ENCODE data around the gene SLC38A10.

The SLC38A10 gene

DNA sequence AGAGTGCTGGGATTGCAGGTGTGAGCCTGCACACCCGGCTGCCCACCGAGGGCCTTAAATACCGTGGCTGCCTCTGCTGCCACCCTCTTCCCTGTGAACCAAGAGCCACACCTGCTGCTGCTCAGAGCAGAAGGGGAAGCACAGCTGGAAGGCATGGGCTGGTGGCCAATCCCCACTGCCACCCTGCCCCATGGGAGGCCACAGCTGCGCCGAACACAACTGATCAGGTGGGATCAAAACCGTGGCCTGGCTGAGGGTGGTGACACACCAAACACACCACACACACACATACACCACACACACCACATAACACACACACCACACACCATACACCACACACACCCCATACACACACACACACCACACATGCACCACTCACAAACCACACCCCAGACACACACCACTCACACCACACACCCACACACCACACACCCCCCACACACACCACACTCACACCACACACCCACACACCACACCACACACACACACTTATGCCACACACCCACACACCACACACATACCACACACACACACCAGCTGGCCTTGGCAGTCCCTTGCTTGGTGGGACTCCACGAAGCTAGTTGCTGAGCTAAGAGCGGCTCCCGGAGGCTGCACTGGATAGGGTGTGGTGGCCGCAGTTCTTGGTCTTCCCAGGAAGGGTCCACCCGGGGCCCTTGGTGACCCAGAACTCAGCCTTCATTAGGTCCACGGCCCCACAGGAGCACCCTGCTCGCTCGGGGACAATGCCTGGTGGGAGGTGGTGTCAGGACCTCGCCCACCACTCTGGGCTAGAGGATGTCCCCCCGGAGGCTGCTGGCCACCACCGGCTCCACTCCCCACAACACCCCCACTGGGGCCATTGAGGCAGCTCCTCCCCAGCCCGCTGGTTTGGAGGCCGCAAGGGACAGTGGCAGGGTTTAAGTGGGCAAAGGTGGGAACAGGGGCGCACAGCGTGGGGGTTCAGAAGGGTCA is 87.2 kb downstream of the SLC38A10 start:
- no peak for DNase-seq

DNA sequence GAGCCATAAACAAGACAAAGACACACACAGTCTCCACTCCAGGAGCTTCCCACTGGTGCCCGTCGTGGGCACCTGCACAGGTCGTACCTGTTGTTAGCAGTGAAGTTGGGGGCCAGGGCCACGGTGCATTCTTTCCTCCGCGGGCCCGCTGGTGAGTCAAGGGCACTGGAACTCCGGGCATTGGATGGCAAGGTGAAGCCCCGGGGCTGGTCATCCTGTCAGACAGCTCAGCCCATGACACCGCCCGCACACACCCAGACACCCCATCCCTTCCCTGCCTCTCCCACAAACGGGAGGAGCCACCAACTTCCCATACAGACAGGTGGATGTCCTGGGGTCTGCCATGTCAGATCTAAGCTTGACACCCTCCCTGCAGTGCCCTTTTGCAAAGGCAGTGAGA is 88.5 kb downstream of the SLC38A10 start:
- DNase-seq = no peak

DNA sequence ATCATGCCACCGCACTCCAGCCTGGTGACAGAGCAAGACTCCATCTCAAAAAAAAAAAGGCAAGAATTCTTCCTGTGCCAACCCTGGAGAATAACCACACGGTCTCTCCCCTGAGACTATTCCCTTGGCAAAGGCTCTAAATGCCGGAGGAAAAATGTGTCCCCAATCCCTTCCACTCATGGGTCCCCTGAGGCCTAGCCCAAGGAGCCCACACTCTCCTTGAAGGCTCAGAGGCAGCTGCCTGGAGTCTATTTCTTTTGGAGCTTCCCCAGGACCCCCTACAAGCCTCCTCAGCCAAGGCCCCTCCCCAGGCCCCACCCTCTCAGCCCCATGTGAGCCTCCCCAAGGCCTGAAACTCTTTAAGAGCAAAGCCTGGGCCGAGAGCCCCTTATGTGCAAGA is 88.9 kb downstream of the SLC38A10 start:
- DNase-seq = no peak

DNA sequence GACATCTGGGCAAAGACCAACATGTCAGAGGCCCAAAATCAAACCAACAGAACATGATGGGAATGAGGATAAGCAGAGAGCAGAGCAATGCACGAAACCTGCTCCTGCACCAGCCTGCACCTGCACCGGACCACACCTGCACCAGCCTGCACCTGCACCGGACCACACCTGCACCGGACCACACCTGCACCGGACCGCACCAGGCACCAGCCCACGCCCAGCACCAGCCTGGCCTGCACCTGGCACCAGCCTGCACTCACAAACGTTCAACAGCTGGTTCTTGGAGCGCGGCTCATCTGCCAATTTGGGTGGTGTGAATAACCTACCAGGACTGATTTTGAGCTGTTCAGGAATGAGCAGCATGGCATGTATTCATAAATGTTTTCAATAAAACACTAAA is 90.5 kb downstream of the SLC38A10 start:
- no peak for DNase-seq

DNA sequence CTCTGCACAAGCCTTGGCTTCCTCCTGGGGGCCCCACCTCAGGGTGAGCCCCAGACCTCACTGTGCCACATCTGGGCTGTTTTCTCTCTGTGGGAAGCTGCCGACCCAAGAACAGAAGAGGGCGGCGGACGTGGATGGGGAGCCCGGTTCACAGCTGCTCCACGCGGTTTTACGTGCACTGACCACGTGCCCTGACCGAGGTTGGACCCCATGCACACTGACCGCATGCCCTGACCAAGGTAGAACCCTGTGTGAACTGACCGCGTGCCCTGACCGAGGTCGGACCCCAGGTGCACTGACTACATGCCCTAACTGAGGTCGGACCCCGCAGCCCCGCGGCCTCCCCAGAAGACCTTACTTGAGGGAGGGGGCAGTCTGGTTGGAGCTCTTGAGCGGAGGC is 92.0 kb downstream of the SLC38A10 start:
- DNase-seq = no peak

DNA sequence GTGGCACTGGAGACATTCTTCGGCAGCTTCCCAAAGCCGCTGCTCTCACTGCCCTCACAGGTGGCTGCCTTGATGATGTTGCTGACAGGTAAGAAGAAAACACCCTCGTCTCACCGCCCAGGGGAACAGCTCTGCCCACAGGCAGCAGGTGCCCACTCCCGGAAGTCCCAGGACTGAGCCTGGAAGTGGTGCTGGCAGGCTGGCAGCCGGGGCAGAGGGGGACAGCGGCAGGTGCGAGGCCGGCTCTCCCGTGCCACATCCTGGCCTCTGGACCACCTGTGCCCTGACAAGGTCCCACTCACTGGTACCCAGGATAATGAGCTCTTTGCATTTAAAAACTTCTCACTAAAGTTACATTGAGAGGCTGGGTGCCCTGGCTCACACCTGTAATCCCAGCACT is 92.8 kb downstream of the SLC38A10 start:
- no peak for DNase-seq

DNA sequence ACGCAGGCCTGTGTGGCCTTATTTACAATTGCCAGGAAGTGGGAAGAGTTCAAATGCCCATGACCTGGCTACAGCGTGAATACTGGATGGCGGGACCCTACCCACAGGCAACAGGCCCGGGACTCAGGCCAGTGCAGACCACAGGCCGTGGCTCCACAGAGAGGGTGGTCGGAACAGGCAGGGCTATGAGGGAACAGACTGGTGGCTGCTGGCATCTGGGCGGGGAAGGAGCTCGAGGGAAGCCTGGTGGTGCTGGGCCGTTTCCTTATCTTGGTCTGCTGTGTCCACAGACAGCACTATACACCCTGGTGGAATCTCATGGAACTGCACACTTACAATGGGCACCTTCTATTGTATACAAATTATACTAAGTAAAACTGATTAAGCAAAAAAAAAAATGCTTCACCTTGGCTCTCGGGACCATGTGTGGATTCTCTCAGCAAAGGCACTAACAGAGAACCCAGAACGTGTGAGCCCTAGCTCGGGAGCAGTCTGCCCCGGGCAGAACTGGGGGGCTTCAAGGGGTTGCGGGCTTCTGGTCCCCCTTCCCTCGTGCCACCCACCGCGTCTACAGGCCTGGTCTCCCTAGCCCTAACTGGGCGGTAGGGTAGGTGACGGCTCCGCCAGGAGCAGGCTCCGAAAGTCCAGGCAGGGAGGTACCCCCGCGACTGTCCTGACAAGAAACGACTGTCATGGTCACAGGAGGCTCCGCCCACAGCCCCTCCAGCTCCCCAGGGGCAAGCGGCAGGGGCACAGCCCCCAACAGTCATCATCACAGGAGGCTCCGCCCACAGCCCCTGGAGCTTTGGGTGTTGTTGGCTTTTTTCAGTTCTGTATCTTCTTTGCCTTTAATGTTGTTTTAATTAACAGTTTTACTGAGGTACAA is 94.2 kb downstream of the SLC38A10 start:
- no peak for DNase-seq

DNA sequence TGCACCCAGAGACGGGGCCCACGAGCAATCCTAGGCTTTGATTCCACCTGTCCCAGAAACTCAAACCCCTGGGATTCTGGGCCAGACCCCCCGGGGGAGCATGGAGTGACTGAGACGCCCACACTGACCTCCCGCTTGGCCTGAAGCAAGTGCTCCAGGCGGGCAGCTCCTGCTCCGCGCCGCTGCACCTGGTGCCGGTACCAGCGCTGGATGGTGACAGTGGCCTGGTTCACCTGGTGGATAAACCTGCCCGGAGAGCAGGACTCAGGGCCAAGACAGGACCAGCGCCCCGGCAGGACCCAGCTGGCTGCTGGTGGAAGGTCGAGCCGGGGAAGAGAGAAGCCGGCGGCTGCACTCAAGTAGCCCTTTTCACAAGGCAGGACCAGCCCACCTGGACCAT is 94.9 kb downstream of the SLC38A10 start:
- no peak for DNase-seq

DNA sequence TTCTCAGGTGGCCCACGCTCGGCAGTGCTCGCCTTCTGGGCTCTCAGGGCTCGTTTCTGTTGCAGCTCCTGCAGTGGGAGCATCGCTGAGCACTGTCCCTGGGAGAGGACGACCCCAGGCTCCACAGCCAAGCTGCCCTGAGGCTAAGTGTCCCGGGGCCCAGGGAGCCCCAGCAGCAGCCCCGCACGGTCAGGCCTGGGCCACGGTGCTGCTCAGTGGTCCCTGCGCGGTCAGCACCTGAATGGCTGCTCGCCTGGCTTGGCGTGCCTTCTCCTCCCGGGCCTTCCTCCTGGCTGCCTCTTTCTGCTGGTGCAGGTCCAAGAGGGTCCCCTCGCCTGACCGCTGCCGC is 95.7 kb downstream of the SLC38A10 start:
- DNase-seq = no peak

DNA sequence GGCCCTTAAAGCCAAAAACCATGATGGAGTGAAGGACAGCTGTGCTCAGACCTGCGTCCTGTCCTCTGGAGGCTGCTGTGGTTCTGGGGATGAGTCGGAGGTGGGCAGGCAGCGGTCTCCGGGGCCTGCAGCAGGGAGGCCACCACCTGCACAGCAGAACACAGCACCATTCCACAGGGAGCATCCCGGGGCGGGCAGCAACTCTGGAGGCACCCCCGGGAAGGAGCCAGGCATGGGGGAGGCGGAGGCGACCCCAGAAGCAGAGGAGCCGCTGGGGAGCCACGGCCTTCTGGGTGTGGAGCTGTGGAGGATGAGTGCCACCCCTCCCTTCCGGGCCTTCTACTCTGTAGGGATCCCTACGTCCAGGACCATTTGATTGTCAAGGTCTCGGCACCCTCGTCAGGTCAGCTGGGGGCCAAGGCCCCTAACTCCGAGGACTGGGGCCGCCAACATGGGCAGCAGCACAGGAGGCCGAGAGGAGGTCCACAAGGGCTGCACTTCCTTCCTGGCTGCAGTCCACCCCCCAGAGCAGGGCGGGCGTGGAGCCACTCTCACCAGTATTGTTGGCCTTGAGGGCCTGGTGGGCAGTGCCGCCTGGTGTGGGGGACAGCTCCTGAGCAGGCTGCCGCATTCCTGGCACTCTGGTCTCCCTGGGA is 96.2 kb downstream of the SLC38A10 start:
- DNase-seq = no peak

DNA sequence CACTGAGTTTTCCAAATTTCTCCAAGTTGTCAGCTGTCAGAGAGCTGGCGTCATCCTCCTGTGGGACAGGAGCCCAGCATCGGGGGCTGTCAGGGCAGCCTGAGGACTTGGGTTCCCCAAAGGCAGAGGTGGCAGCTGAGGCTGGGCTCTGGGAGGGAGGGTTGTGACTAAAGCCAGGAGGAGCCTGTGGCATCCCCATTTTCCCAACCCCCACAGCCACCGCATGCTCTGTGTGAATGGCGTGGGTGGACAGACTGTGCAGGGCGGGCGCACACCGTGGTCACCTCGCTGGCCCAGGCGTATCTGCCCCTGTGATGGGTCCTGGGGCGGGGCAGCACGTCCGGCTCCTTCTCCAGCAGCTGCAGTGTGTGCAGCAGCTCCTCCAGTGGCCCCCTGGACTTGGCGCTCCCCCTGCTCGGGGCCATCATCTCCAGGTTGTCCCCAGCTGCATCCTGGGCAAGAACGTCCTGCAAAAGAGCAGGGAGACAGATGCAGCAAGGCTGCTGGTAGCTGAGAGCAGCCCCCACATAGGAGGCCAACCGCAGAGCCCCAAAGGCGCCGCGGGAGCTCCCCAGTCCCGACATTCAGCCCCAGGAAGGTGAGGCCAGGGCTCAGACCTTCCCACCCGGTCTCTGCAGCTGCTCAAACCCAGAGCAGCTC is 97.1 kb downstream of the SLC38A10 start:
- DNase-seq = no peak

DNA sequence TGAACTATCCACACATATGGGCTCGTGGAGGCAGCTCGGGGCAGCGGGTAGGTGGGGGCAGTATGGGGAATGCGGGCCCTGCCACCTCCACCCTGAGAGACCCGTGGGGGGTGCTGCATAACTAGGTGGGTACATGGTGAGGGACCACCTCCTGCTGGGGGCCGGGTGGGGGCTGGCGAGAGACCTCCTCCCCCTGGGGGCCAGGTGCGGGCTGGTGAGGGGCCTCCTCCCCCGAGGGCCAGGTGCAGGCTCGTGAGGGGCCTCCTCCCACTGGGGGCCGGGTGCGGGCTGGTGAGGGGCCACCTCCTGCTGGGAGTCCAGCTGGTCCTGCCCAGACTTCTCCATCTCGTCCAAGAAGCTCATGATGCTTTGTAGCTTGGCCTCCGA is 97.7 kb downstream of the SLC38A10 start:
- DNase-seq = no peak

DNA sequence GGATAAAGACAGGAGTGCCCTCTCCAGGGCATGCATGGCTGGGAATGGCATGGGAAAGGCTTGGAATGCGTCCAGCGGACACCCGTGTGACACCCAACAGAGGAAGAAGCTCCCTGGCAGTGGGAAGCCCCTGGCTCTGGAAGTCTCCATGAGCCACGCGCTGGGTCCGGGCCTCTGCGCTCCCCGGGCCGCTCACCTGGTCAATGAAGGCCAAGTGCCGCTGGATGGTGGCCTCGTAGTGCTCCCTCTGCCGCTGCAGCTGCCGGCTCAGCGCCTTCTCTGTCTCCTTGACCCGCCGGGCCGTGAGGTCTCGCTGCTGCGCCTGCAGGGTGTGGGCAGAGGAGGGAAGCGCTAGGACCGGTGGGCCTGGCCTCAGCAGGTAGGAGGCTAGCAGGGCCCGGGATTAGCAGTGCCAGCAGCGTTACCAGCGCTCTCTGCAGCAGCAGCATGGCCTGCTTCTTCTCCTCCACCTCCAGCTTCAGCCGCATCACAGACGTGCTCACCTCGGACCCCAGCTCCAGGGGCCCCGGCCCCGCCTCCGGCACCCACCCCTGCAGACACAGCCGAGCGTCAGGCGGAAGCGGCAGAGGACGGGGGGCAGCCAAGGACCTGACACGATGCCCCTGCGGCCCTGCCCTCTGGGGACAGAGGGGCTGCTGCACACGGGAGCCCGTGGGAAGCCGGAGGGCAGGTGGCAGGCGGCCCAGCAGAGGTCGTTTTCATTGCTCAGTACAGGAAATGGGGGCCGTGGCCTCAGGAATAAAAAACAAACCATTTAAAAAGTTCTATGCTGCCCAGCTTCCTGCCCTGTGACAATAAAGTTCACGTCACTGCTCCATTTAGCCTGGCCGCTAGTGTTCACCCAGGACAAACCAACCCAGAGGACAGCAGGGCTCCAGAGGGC is 98.3 kb downstream of the SLC38A10 start:
- no peak for DNase-seq

DNA sequence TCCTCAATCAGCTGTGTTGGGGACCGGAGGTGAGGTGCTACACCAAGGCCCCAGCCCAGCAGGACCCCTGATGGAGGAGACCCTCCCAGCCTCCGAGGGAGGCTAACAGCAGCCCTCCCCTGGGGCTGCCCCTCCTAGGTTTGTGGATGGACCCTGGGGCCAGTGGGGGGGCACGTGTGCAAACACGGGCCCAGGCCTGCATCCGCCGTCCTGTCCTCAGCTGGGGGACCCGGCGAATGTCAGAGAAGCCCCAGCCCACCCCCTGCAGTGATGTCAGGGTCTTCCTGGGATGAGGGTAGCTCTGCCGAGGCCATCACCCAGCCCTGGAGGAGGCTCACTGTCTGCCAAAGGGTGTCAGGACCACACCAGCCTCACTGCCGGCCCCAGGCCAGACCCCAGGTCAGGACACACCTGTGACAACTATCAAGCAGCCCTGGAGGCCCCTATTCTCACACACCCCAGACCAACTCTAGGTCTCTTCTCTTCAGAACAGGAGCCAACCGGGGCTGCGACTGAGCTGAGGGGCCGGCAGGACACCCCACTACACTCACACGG is 99.1 kb downstream of the SLC38A10 start:
- DNase-seq = no peak

Data from right kidney (tissue), 1 donor.